Right hindlimb (tissue), 1 donor: ENCODE measurements around the gene RPTOR.

Experiments used
- DNase-seq: peaks from one replicate; pipeline ENCODE4 v3.0.0-alpha.2; 2018

Gene RPTOR

DNA sequence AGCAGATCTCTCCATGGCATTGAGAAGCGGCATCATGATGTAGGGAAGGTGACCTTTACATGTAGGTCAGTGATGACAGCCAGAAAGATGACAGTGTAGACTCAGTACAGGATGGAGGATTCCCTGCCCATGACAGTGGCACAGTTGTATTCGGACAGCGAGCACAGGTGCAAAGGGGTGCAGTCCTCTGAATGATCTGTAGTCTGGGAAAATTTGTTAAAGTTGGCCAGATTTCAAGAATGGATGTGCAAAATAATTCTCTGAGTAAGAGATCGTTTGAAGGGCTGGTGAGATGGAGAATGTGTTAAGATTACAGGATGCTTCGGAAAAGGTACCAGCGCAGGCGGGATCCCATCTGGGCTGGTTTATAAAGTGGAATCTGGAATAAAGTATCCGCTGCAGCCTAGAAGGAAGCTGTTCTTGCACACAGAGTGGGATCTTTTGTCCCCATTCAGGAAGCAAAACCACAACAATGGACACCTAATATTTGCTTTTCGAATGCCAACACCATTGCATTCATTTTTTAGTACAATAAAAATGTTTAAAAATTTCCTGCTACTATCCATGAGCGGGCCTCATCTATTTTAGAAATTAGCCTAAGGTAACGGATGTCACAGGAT is 101.2 kb downstream of the RPTOR start:
- DNase-seq = no peak

DNA sequence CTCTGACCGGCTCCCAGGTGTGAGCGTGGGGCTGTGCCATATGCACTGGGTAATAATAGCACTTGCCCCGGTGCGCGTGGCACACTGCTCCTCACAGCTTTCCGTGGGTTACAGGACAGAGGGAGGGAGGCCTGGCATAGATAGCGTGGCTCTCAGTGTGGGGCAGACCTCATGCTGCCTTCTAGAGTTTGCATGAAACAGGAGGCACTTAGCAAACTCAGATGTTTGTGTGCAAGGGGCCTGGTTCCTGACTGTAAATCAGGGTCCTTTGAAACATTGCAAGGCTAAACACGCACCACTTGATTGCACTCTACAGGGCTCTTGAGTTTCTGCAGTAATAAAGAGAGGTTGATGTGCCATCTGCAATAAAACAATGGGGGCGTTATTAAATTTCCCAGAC is 101.7 kb downstream of the RPTOR start:
- DNase-seq = no peak

DNA sequence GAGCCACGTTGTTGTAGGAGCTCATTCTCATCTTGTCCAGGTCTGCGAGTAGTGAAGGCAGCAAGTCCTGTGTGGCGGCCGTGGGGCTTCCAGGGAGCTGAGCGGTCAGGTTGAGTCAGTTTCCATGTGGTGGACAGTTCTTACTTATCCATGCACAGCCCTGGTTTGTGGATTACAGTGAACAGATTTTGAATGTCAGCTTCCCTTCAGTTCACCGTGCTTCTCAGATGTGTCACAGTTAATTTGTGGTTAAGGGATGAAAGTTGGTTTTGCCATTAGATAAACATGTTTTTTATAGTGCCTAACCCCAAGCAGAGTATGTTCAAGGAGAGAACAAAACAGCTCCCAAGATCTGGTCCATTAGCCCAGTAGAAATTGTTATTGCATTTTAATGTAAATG is 103.1 kb downstream of the RPTOR start:
- no peak for DNase-seq

DNA sequence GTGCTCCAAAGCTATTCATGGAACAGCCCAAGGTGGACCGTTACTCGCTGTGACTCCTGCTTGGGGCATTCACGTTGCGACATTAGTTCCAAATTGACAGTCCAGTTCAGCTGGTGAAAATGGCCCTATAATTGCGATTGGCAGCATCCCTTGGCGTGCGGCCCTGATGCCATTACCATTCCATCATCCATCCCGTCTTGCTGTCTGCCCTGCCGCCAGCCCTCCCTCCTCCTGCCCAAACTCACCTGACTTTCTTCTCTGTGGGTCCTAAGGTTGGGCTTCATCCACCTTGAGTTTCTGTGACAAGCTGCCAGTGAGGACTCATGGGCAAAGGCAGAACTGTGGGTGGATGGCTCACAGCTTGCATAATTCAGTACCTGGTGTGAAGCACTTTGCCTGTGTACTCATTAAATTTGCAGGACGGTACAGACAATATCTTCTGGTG is 104.6 kb downstream of the RPTOR start:
- DNase-seq = no peak

DNA sequence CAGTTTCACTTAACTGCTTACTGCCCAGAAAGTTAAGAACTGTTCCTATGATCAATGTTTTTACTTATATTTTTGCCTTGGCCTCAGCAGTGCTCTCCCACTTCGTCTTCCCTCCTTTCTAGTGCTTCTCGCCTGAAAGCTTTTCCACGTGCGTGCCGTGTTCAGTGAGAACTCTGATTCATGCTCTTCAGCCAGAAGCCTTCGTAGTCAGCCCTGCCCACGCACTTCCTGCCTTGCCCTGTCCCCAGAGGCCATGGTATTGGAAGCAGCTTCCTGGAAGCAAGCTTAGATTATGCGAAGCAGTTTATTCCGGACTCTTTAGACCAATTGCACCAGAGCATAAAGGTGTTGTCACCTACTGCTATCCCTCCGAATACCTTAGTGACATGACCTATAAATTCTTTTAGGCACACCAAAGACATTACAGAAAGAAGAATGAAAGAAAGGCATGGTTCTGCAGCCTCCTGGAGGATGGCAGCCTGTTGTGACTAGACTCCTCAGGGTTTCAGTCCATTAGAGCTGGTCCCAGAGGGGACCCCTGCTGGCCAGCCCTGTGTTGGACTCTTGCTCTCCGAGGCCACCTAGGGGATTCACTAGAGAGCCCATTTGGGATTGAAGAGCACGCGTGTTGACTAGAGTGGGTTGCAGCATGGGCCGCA is 105.2 kb downstream of the RPTOR start:
- DNase-seq = peak; percentile 77

DNA sequence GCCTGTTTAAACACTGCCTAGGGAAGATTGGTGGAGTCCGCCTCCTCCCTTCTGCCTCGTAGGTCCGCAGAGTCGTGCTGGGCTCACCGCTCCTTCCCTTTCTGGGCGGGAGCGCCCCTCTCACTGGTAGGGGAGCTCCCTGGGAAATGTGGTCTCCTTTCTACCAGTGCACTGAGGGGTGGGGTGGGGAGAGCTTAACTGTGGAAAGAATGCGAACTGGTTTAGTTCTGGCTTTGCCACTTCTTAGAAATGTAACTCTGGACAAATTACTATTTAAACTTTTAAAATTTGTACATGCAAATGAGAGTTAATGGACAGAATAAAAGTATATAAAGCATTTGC is 105.7 kb downstream of the RPTOR start:
- DNase-seq = no peak

DNA sequence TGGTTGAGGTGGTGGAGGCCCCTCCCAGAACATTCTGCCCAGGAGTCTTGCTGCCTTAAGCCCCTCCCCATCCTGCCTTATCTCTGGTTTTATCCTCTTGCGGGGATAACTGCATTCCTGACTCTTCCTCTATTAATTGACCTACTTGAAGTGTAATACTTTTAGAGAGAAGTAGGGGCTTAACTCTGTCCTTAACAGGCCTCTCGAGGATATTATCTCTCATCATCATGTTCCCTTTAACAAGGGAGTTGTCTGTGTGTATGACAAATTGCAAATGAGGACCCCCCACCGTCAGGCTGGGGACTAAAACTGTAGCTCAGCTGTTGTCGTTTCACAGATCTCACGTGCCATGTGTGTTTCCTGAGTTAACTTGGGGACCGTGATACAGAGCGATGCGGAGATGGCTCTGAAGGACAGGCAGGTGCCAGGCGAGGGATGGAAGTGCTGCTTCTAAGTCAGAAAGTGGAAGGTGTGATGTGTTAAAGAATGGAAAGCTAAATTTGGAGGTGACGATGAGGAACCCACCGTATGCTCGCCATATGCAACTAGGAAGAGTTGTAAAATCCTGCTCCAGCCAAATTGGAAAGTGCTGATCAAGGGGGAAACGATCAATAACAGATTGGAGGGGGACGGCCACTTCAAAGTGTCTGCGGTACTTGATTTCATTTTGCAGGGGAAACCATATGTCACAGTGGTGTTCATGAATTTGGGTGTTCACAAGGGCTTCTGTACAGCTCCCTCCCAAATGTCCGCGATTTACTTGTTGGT is 106.3 kb downstream of the RPTOR start:
- DNase-seq = no peak

DNA sequence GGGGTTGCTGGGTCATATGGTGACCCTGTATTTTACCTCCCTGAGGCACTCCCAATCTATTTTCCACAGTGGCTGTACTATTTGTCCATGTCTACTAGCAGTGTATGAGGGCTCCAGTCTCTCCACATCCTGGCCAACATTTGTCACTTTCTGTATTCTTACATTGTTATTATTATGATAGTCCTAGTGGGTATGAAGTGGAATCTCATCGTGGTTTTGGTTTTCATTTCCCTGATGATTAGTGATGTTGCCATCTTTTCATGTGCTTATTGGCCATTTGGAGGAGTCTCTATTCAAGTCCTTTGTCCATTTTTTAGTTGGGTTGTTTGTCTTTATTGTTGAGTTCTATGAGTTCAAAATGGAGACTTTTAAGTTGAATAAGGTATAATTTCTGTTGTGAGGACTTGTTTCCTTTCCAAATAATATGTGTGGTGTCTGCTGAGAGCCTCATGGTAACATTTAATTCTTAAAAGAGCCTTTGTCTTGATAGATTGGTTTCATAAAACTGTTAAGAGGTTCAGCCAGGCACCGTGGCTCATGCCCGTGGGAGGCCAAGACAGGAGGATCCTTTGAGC is 108.2 kb downstream of the RPTOR start:
- DNase-seq = no peak

DNA sequence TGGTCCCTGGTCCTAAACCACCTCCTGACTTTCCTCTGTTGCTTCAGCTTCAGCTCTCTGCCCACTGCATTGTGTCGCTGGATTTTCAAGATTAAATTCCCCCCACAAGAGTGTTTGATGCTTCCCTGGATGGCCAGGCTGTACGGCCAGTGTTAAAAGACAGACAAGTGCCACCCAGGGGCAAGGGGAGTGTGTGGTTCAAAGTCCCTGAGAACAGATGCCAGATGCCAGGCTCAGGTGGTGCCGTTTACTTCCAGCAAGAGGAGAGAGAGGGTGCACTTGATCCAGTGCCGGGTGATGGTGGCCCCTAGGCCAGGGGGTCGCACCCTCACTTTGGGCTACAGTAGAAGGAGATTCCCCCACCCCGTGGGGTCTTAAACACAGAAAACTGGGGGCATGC is 109.2 kb downstream of the RPTOR start:
- no peak for DNase-seq

DNA sequence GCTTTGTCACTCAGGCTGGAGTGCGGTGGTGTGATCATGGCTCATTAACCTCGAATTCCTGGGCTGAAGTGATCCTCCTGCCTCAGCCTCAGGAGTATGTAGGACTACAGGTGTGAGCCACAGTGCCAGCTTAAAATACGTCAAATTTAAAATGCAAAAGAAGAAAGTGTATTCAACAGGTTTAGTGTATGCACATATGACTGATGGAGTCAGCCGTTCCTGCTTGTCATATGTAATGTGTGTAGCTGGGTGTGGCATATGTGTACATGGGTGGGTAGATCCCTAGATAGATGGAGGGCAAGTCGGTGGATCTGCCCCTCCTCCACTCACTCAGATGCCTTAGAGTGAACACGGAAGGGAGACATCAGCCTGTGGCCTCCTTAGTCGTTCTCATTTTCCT is 111.0 kb downstream of the RPTOR start:
- no peak for DNase-seq

DNA sequence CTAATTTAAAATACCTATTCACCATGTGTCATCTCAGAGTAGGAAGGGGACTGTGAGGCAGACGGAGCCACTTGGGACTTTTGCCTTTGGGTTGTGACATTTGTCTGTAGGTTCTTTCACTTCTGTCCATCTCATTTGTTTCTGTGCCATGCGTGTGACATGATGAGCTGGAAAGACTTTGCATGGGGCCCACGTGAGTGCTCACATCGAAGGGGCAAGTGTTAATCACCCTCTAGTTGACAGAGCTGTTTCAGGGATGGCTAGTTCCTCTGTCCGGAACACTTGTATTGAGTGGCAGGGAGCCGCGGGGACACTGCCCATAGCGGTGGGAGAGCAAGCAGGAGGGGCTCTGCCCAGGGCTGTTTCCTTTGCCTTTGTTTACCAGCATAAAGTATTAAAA is 112.0 kb downstream of the RPTOR start:
- DNase-seq = no peak

DNA sequence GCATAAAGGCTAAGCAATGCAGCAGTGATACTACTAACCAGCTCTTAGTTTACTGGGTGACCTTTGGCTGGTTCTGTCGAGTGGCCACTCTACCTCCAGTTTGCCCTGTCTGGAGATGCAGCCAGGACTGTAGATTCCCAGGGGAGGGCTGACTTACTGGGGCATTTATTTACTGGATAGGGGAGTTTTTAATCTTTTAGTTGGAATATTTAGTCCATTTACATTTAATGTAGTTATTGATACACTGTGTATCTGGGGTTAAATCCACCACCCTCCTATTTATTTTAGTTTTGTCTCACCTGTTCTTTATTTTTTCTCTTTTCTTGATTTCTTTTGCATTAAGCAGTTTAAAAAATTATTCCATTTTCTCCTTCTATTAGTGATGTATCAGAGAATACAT is 112.9 kb downstream of the RPTOR start:
- DNase-seq = no peak

DNA sequence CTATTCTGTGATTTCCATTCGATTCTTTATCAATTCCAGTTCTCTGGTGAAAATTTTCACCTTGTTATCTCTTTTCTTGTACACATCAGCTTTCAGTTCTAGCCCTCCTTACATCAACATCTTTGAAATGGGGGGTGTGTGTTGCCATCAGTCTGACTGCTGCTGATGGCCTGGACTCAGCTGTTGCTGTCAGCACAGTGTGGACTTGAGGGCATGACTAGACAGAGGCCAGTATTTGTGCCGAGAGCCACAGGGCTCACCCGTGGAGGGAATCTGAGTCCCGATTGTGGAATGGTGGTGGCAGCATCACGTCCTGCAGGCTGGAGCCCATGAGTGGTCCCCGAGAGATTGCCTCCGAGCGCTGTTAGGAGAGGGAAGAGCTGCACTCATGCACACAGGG is 114.2 kb downstream of the RPTOR start:
- DNase-seq = no peak

DNA sequence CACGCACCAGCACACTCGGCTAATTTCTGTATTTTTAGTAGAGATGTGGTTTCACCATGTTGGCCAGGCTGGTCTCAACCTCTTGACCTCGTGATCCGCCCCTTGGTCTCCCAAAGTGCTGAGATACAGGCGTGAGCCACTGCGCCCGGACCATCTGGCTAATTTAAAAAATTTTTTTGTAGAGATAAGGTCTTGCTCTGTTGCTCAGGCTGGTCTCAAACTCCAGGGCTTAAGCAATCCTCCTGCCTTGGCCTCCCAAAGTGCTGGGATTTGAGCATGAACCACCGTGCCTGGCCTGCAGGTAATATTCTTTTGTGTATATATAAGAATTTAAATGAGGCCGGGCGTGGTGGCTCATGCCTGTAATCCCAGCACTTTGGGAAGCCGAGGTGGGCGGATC is 115.0 kb downstream of the RPTOR start:
- no peak for DNase-seq

DNA sequence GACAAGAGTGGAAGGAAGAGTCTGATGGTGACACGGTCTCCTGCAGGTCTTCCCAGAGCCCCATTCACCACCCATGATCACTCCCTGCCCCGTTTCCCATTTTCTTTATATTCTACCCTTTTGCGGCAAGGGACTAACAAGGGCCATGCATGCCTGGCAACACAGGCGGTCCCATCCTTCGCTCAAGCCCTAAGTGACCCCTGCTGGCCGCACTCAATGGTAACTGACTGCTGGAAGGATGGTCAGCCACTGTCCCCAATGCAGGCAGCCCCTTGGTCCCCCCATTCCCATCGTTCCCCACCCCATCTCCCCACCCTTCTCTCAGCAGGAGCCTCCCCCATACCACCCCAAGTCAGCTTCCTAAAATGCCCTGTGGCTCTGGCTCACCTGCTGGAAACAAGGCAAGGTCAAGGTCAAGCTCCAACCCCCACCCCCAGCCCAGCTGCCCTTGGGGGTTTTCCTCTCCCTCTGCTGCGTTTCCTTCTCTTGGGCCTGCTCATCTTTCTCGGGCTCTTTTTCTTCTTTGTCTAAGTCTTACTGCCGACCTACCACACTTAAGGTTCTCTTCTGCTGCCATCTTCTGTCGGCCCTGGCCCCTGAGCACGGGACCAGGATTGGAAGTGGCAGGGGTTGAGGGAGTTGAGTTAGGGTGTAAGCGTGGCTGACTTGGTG is 116.0 kb downstream of the RPTOR start:
- no peak for DNase-seq

DNA sequence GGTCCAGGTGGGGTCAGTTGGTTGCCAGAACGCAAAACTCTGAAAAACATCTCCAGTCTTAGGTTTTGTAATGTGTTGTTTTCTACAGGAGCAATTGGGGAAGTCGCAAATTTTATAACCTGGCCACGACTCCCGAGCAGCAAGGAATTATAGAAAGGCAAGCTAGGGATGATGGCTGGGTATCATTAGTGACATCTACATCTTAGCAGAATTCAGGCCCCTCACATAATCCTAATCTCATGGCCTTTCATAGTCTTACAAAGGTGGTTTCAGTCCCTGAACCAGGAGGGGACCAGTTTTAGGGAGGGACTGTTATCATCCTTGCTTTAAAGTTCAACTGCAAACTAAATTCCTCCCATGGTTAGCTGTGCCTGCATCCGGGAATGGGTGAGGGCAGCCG is 117.9 kb downstream of the RPTOR start:
- DNase-seq = no peak

DNA sequence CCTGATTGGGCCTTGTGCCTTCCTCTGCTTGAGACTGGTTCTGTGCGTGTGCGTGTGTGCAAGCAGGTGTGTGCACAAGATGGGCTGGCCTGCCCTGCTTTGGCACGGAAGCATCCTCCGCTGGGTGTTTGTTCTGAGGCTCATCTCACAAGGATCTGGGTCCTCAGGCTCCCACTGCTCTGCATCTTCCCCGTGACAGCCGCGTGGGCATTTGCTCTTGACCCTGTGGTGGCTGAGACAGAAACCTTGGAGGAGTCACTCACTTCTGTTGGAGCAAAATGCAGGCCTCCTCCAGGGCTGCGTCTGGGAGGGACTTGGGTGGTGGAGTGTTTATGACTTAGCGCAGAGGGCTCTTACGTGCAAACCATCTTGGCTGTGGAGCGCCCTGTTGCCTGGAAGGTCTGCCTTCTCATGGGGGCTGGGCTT is 119.2 kb downstream of the RPTOR start:
- DNase-seq = no peak

DNA sequence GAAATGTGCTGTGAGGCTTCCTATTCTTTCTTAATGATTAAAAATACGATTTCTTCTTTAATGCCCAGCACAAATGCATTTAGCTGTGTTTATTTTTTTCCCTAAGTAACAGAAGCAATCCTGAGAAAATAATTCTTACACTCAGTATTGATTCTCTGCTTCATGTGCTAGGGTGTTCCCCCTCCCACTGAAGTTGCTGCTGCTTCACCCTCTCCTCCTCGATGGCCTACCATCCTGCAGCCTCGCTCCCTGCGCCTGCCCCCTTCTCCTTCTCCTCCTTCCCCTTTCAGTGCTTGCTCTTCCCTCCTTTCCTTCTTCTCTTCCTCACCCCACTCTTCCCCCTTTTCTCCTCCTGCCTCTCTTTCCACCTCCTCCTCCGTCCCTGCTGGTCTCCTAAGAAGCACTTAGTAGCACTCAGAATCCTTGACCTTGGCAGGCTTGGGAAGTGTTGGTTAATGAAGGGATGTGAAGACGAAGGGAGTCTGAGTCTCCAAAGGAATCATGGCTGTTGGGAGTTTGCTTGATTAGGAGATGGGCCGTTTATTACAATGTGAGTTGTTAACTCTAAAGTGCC is 119.7 kb downstream of the RPTOR start:
- no peak for DNase-seq

DNA sequence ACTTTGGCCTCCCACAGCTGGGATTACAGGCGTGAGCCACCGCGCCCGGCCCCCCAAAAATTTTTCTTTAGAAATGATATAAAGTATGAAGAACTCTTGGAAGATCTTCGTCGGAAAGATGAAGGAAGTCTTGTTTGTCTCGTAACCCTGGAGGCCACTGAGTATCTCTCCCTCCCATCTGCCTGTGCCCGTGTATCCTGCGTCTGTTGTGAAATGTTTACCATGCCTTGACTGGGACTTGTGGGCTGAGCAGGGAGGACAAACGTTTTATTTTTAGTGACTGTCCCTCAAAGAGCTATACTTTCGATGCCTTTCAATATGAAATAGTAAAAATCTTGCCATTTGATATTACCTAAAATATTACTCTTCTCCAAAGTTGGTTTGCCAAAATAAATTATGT is 121.2 kb downstream of the RPTOR start:
- no peak for DNase-seq

DNA sequence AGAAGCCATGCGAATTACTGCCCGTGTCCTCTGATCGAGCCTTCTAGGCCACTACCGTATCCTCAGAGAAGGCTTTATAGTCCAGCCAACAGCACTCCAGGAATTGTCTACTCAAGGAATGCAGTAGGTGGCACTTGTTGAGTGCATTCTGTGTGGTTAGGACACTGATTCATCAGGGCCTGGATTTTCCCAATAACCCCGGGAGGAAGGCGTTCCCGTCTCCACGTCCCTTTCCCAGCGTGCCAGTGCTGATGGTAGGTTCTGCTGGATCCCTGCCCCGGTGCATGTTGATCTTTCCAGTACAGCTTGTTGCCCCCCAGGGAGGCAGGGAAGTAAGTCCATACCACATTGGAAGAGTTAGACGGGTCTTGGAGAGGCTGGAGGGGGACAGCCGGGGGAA is 122.2 kb downstream of the RPTOR start:
- DNase-seq = no peak

DNA sequence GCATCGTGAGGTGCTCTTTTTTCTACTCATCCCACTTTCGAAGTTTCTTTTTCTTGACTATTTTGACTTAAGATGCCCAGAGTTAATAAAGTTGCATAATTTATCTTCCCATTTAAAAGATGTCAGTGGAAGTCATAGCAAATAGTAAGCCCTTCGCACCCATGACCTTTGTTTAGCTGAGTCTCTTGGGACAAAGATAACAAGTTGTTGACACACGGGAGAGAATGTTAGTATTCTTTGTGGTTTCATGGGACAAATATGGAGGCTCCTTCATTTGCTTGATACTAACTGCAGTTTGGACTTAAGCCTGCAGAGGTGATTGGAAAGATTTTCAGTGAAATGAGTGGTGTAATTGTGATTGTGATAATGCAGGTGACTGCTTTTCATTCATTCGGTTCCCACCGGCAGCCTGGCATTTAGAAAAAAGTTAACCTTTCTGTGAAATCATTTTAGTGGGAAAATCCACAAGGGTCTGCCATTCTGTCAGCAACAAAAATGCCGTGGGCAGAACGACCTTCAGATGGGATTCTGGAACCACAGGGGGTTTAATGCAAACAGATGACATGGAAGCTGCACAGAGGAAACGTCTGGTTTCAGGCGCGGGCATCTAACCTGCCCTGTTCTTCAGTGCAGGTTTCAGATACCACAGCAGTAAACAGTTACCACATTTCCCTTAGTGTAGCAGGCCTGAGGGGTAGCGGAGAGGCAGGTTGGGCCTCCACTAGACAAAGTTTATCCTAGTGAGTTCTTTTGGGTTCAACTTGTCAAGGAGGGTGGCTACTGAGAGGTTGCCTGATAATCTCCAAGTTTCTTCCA is 123.0 kb downstream of the RPTOR start:
- no peak for DNase-seq
